M059J (cell line): Measurements from ENCODE around the gene IQCE. TPM values are rescaled to one million over a fixed set of nuclear protein-coding genes. Genes with fewer than 3 reads are reported as not detected.

ENCODE experiments used
- DNase-seq: peaks from one replicate; pipeline ENCODE4 v3.0.0-alpha.2; 2012; ENCODE audit warnings: low read depth
- total RNA-seq: library from RNA; depleted of rRNA; stranded (reverse); fragments of >200 nt; shearing (Covaris generic); gene quantifications from 2 replicates; pipeline ENCODE4 v1.2.3, GENCODE V29; 2014; rRNA removed

Gene IQCE, protein sequence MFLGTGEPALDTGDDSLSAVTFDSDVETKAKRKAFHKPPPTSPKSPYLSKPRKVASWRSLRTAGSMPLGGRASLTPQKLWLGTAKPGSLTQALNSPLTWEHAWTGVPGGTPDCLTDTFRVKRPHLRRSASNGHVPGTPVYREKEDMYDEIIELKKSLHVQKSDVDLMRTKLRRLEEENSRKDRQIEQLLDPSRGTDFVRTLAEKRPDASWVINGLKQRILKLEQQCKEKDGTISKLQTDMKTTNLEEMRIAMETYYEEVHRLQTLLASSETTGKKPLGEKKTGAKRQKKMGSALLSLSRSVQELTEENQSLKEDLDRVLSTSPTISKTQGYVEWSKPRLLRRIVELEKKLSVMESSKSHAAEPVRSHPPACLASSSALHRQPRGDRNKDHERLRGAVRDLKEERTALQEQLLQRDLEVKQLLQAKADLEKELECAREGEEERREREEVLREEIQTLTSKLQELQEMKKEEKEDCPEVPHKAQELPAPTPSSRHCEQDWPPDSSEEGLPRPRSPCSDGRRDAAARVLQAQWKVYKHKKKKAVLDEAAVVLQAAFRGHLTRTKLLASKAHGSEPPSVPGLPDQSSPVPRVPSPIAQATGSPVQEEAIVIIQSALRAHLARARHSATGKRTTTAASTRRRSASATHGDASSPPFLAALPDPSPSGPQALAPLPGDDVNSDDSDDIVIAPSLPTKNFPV
- total RNA-seq: 7.9 and 11.2 TPM in 2 replicates

DNA sequence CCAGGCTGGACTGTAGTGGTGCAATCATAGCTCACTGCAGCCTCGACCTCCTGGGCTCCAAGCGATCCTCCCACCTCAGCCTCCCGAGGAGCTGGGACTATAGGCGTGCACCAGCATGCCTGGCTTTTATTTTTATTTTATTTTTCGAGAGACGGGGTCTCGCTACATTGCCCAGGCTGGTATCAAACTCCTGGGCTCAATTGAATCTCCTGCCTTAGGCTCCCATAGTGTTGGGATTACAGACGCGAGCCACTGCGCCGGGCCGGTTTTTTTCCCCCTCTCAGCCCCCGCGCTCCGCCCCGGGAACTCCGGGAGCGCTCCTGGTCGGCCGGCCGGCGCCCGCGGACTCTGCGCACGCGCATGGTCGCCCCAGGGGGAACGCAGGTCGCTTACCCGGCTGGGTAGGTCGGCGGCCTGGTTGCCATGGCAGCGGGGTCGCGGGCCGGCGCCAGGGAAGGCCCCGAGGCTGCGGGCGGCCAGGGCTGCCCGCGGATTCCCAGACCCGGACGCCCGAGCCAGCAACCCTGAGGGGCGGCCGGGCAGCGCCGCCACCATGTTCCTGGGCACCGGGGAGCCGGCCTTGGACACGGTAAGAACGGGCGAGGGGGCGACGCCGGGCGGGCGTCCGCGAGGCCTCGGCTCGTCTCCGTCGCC, at the start of gene IQCE:
Gene IQCE, plus strand, starts transcription at position 351 of the 654 bp plus-strand sequence. Its CDS starts 203 bp downstream, at position 554.
- peak; percentile 86 for DNase-seq

DNA sequence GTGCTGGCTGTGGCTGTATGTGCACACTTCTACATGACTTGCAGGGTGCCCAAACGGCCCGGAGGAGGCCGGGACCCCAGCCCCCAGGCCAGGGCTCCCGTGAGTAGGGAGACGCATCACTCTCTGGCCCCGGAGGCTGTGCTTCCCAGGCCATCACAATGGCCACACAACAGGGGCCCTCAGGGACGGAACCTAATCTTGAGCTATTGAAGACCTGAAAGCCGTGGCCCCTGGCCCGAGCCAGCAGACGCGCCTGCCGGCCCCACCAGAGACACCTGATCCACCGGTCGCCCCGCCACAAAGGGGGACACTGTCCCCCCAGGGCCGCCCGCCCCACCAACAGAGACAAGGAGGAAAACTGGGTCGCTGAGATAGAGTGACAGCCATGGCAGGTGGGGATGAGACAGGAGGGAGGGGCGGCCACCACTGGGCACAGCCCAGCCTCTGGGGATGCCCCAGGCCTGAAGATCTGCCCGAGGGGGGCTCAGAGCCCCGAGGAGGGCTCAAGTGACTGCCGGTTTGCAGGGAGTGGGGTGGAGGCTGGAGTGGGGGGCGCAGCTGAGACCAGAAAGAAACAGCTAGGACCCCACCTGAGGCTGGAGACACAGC, 49.4 kb upstream of the IQCE start:
- DNase-seq: no peak

DNA sequence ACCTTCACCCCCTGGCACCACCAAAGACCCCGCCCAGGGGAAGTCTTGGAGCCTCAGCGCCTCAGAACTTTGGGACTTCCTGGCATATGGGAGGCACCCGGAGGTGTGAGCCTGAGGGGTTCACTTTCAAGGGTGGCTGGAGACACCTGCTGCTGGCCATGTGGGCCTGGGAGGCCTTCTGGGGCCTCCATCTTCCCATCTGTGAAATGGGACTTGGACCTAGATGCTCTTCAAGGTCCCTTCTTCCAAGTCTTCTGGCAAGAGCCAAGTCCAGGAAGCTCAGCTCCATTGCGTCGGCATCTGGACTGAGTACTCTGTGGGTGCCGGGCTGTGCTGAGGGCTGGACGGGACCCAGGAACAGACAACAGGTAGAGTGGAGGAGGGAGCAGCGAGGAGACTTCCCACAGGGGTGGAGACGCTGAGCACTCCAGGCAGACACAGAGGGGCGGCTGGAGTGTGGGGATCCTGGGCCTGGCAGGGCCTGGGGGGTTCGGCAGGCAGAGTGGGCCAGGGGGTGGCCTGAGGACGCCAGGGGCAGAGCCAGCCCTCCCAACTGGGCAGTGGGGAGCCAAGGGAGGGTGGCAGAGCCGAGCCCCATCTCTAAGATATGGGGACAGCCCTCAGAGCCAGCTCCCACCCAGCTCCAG, 48.5 kb upstream of the IQCE start:
- DNase-seq: no peak

DNA sequence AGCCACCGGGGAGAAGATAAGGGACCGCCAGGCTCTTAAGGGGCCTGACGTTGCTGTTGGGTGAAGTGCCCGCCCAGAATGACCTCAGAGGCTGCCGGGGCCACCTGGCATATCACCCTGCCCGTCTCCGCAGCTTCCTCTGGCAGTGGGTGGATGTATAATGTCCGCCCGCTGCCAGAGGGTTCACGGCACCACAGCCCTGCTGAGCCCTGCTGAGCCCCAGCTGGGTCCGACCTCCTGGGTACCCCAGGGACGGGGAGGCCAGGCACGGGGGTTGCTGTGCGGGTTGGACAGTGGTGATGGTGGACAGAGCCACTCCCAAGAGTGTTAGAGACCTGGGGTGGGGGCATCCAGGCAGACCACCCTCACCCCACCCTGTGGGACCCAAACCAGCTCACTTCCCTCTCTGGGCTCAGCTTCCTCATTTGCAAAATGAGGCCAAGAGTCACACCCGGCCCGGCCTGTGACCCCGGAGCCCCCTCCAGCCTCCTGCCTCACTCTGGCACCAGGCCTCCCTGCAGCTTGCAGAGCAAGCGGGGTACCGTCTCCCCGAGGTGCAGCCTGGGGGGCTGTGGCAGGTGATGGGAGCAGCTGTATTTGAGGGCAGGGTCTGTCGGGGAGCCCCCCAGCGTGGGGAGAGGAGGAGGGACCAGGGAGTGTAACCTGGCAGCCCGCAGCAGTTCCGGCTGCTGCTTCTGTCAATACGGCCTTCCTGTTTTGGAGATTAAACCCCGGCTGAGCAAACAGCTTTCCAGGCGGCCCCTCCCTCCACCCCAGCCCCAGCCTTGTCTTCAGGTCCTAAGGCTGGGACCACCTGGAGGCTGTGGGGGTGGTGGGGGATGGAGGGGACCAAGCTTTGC, 47.6 kb upstream of the IQCE start:
- no peak for DNase-seq

DNA sequence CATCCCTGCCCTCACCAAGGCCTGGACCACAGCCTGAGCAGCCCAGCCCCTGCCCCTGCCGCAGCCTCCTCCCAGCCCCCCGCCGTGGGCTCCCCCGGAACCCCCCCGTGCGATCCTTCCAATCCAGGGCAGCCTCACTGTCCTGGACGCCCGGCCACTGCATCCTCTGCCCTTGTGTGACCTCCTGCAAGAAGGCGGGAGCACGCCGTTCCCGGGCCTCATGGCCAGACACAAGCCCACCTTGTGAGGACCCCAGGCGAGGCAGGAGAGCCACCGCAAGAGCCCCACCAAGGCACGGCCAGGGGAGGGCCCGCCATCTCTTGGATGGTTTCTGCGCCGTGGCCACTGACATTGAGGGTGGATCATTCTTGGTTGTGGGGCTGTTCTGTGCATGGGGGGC, 47.0 kb upstream of the IQCE start:
- DNase-seq: no peak

DNA sequence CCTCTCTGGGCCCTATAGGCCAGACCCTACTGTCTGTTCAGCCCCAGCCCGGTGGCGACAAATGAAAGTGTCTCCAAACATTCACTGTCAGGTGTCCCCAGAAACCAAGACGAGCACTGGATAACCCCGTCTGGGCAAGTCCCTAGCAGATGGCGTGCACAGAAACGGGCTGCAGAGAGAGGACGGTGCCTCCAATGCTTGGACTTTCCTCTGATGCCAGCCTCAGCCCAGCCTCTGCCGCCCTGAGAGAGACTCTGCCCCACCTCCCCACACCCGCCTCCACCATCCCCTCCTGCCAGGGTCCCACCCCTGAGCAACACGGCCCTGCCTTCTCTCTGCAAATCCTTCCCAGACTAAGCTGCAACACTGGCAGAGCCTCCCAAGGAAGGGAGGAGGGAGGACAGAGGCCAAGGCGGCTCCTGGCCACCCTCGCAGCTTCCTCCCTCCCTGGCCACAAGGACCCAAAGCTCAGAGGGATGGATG, 46.6 kb upstream of the IQCE start:
- DNase-seq: no peak

DNA sequence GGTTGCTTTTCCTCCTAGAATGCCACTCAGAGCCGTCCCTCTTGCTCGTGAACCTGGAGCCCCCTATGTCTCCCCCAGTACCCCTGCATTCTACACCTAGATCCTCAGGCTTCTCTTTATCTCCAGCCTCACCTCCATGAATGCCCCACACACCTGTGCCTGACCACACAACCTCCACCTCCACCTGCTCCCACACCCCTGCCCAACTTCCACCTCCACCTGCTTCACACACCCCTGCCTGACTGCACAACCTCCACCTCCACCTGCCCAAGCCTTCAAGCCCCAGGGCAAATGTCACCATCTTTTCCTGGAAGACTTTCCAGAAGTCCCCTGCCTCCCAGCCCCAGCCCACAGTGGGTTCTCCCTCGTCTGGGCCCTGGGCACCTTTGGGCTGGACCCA, 46.1 kb upstream of the IQCE start:
- no peak for DNase-seq

DNA sequence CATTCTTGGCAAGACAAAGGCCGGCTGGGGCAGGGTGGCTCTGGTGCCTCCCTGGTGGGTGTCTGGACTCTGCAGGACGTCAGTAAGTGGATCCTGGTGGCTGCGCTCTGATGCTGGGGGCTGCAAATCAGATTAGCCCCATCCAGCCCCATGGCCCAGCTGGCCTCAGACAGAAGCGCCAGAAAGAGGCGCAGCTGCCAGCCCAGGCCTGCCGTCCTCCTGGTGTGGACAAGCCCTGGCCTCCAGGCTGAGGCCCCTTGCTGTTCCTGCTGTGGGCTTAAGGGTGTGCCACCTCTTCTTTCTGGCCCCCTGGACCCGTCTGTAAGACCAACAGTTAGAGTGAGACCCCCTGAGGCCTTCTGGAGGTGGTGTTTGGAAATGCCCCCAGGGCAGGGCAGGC, 45.1 kb upstream of the IQCE start:
- DNase-seq: no peak

DNA sequence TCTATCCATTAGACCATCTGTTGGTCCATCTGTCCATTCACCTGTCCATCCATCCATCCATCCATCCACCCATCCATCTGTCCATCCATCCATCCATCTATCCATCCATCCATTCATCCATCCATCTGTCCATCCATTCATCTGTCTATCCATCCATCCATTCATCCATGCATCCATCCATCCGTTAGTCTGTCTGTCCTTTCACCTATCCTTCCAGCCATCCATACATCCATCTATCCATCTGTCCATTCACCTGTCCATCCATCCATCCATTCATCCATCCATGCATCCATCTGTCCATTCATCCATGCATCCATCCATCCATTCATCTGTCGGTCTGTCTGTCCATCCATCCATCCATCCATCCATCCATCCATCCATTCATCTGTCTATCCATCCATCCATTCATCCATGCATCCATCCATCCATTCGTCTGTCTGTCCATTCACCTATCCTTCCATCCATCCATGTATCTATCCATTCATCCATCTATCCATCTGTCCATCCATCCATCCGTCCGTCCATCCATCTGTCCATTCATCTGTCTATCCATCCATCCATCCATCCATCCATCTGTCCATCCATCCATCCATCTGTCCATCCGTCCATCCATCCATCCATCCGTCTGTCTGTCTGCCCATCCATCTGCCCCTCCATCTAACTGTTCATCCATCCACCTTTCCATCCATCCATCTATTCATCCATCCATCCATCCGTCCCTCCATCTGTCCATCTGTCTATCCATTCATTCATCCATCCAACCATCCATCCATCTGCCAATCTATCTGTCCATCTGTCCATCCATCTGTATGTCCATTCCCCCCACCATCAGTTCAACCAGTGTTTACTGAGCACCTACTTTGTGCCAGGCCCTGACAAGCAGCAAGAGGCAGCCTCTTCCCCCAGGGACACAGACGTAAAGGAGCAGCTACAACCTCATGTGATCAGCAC, 44.0 kb upstream of the IQCE start:
- DNase-seq: no peak

DNA sequence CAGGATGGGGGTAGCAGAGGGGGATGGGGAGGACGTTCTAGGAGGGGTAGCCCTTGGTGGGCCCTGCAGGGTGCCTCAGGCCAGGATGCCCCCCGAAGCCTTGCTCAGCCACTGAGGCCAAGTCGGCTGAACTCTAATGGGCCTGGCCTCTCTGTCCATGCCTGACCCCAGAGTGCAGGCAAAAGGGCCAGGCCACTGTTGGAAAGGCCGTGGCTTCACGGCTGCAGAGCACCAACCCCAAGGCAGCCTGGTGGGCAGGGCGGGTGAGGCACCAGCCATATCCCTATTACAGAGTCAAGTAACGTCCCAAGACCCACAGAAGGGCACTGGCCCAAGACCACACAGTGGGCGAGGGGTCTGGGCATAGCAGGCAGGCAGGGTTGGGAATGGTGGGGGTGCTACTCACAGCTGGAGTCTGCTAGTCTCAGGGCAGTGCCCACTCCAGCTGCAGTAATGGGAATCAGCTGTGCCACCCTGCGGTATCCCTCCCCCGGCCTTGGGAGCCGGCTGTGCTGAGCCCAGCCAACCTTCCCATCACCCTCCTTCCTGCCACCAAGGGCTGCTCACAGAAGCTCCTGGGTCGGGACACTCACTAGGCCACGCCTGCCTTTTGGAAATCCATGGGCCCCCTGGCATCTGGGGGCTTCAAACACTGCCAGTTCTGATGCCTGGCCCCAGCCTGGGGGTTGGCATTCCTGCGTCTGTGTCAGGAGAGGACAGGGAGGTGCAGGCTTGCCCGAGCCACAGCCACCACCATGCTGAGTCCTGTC, 43.2 kb upstream of the IQCE start:
- no peak for DNase-seq

DNA sequence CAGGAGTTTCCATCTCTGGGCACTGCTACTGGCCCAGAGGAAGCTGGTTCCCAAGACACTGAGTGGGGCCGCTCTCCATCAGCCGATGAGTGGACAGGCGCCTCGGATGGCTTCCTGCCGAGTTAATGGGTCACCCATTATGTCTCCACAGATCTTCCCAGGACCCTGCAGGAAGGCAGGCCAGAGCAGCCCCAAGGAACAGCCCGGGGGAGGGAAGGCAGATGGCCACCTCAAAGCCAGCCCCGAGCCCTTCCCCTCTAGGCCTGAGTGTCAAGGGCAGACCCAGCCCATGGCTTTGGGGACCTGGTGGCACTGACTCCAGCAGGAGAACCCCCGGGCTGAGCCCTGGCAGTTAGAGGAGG, 42.6 kb upstream of the IQCE start:
- DNase-seq: no peak

DNA sequence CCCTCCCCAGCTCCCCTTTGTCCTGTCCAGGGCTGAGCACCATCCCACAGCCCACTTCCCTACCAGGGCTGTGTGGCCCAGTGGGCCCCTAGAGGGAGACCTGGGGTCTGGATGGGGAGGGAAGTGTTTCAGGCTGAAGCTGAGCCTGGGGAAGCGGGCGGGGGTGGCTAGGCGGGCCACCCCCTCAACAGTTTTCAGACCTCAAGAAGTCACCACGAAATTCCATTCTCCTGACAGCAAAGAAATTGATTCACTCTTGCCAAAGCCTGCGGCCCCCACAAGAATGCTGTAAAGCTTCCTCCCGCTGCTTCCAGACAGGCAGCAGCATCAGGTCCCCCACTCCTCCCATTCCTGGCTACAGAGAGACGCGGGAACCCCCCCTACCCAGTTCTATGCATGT, 41.8 kb upstream of the IQCE start:
- DNase-seq: peak; percentile 95

DNA sequence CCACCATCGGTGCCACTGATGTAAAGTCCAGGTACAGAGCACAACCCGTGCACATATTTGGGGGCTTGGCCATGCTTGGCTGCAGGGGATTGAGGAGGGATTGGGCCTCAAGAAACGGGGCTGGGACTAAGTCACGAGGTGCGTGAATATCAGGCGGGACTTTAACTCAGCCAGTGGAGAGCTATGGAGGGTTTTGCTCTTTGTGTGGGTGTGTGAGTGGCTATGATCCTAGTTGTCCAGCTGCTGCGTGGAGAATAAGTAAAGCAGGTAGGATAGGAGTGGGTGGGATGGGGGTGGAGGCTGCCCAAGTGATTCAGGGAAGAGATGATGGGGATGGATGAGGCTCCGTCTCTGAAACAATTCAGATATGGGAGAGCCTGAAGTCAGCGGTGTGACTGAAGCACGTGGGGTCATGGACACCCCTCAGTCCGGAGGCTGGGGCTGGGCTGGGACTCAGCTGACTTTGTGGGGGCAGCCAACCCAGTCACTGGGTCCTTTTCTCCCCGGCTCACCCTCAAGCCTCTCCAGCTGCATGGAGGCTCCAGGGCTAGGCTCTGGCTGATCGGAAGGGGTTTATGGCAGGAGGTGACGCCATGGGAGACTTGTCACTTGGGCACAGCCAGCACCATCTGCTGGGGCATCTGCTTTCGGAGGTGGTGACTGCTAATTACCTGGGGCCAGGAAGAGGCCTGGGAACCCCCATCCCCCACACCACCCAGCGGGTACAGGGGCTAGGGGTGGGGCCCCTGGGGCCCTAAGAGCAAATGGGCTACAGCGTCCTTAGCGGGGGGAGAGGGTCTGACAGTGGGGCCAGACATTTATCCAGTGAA, 40.9 kb upstream of the IQCE start:
- no peak for DNase-seq

DNA sequence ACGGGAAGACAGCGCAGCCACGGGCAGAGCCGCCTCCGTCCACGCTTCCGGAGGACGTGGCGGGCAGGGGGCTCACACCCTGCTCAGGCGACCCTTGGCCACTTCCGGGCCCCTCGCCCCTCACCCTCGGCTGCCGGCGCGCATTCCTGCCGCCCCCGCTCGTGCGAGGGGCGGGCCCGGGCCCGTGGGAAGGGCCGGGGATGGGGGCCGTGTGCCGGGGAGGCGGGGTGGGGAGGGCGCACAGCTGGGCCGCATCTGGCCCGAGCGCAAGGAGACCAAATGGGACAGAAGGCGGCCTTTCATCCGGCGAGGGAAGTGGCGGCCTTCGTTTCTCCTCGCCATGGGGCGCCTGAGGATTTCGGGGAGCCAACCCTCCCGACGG, 40.1 kb upstream of the IQCE start:
- no peak for DNase-seq

DNA sequence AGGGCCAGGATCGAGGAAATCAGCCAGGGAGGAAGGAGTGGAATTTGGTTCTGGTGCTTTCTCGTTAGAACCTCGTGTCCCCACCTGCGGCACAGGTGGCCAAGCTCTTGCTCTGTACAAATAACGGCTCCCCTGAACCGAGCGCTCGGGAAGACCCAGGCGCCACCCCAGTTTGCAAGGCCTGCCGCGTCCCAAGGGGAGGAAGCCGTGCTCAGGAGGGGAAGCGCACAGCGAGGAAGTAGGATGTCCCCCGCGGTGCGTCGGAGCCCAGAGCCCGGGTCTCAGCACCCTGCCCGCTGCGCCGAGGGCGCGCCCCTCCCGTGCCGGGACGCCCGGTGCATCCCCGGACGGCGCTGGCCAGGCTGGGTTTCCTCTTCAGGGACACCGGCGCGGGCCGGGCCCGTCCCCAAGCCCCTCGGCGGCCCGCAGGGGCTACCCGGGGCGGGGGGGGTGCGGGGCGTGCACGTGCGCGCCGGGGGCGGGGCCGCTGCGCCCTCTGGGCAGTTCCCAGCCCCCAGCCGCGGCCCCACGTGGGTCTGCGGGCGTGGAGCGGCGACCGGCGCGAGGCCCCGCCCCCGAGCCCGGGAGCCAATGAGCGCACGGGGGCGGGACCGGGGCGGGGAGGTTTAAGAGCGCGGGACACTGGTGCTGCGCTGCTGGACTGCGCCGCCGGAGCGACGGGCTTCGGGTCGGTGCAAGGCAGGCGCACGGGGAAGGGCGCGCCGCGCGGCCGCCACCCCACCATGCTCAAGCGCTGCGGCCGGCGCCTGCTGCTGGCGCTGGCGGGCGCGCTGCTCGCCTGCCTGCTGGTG, 39.5 kb upstream of the IQCE start, which contains the start of gene LFNG:
Gene LFNG, plus strand, starts transcription at position 656 of the 812 bp plus-strand sequence. Its CDS starts 88 bp downstream, at position 744.
- peak; percentile 88 for DNase-seq

DNA sequence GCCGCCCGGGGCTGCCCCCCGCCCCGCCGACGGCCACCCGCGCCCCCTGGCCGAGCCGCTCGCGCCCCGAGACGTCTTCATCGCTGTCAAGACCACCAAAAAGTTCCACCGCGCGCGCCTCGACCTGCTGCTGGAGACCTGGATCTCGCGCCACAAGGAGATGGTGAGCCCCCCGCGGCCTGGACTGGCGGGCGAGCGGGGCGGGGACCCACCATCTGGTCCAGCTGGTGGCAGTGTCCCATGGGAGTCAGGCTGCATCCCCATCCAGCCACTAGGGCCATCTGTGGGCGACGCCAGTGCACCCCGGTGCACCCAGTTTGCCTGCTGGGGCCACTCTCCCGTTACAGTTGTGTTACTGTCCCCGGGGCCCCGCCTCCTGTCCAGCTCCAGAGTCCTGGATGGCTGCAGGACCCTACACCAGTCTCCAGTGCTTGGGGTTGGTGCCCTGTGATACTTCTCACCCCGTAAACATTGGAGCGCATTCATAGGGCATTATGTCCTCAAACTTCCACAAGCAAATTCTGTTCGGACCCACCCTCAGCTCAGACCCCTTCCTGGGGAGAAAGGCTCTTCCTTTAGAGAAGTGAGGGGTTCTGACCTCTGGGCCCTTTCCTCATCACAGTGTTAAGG, 38.5 kb upstream of the IQCE start:
- DNase-seq: peak; percentile 74
